Measurements from ENCODE around the gene MRPL27.
"Not testable (repeated sequence)": the region's sequence is repeated elsewhere in the genome, so short reads cannot be mapped to it uniquely, and the experiment has no call there.

The MRPL27 gene

GRCh38 chr17:50372758-50373556 lies at the start of gene MRPL27, which contains the start of gene EME1:
Gene MRPL27, minus strand, starts transcription at chr17:50373184. Its CDS starts 14 bp downstream, at chr17:50373170.
Gene EME1, plus strand, starts transcription at chr17:50373229. Its CDS starts 1,980 bp downstream, at chr17:50375209.
- DNase-seq (ENCODE audit: low read depth) = peak; percentile 85

GRCh38 chr17:50422738-50423137 lies 49.8 kb upstream of the MRPL27 start:
- DNase-seq (ENCODE audit: low read depth) = no peak

GRCh38 chr17:50421308-50422051 lies 48.5 kb upstream of the MRPL27 start:
- DNase-seq (ENCODE audit: low read depth) = no peak

GRCh38 chr17:50420419-50421112 lies 47.6 kb upstream of the MRPL27 start:
- DNase-seq (ENCODE audit: low read depth) = no peak

GRCh38 chr17:50419577-50419976 lies 46.6 kb upstream of the MRPL27 start:
- DNase-seq (ENCODE audit: low read depth) = not testable (repeated sequence)

- no peak for DNase-seq (ENCODE audit: low read depth)
These were observed 41.8 kb upstream of the MRPL27 start for GRCh38 chr17:50414808-50415207.

GRCh38 chr17:50412188-50412732 lies 39.3 kb upstream of the MRPL27 start:
- DNase-seq (ENCODE audit: low read depth) = no peak

- DNase-seq (ENCODE audit: low read depth) = no peak
These were observed 34.9 kb upstream of the MRPL27 start for GRCh38 chr17:50407921-50408320.

- DNase-seq (ENCODE audit: low read depth) = no peak
These were observed 33.6 kb upstream of the MRPL27 start for GRCh38 chr17:50406578-50406977.

GRCh38 chr17:50405351-50405750 lies 32.4 kb upstream of the MRPL27 start:
- not testable (repeated sequence) for DNase-seq (ENCODE audit: low read depth)

GRCh38 chr17:50399591-50399990 lies 26.6 kb upstream of the MRPL27 start:
- DNase-seq (ENCODE audit: low read depth) = not testable (repeated sequence)

GRCh38 chr17:50398672-50399071 lies 25.7 kb upstream of the MRPL27 start:
- not testable (repeated sequence) for DNase-seq (ENCODE audit: low read depth)

GRCh38 chr17:50397919-50398285 lies 24.9 kb upstream of the MRPL27 start:
- no peak for DNase-seq (ENCODE audit: low read depth)

- DNase-seq (ENCODE audit: low read depth) = peak; percentile 51
These were observed 24.3 kb upstream of the MRPL27 start, which contains the start of gene LRRC59 for GRCh38 chr17:50397111-50397918. Gene LRRC59, minus strand, starts transcription at chr17:50397523. Its CDS starts 206 bp downstream, at chr17:50397317.

GRCh38 chr17:50396261-50397110 lies 23.5 kb upstream of the MRPL27 start:
- no peak for DNase-seq (ENCODE audit: low read depth)

GRCh38 chr17:50394711-50395110 lies 21.7 kb upstream of the MRPL27 start:
- no peak for DNase-seq (ENCODE audit: low read depth)

- no peak for DNase-seq (ENCODE audit: low read depth)
These were observed 20.7 kb upstream of the MRPL27 start for GRCh38 chr17:50393700-50394099.

- DNase-seq (ENCODE audit: low read depth) = no peak
These were observed 19.6 kb upstream of the MRPL27 start for GRCh38 chr17:50392621-50393020.

GRCh38 chr17:50389534-50389933 lies 16.6 kb upstream of the MRPL27 start:
- no peak for DNase-seq (ENCODE audit: low read depth)

- no peak for DNase-seq (ENCODE audit: low read depth)
These were observed 15.7 kb upstream of the MRPL27 start for GRCh38 chr17:50388728-50389127.
